ENCODE measurements around the gene PRSS27. TPM values are rescaled to one million over a fixed set of nuclear protein-coding genes. Genes with fewer than 3 reads are reported as not detected.
"Not testable (repeated sequence)": the region's sequence is repeated elsewhere in the genome, so short reads cannot be mapped to it uniquely, and the experiment has no call there.

Gene PRSS27
- total RNA-seq, 2 donors from 2014 or later: 2.2 to 2.9 TPM

DNA sequence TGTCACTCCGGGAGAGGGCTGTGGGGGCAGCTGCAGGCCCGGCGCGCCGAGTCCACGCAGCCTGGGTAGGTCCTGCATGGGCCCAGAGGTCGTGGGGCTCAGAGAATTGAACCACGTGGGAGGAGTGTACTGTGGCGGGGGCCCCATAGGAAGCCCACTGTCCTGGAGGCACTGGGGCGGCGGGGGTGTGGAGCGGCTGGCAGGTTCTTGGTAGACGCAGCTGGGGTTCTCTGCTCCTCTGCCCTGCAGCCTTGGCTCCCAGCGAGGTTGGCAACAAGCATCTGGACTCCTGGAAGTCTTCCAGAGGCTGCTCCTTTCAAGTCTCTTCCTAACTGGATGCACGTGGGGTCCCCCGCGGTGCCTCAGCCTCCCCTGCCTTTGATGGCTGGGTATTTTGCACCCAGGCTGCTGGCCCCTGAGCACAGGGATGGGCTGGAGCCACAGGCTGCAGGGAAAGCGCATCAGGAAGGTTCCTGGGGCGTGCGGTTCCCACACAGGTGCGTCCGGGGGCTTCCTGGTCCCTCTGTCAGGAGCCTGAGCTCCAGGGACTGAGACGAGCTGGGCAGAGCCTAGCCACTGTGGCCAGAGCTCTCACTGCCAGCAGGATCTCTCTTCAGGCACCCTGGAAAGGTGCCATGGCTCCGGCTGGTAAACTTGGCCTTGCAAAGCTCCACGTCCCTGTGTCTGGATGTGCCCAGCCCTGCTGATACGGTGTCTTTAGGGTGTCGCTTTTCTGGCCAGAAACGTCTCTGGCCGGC is 28.4 kb downstream of the PRSS27 start:
- H3K27me3 Mint-ChIP-seq: no peaks in the 10 kb centered on the region
- no peaks in the 10 kb centered on the region for H3K9me3 Mint-ChIP-seq
- peaks cover 20% of the 10 kb centered on the region for H3K4me1 Mint-ChIP-seq
- H3K27ac Mint-ChIP-seq: no peak overlapping the region
- H3K4me3 Mint-ChIP-seq: no peak overlapping the region
- ATAC-seq (replicated peaks): no peak
- H3K36me3 Mint-ChIP-seq (ENCODE audit: low read depth): peaks cover 51% of the 10 kb centered on the region

- Mint-ChIP-seq H3K4me3 (no peak overlapping the region), H3K4me1 (peaks cover 20% of the 10 kb centered on the region), H3K27ac (peak overlapping the region; percentile 51), H3K27me3 (no peaks in the 10 kb centered on the region), H3K9me3 (no peaks in the 10 kb centered on the region), H3K36me3 (ENCODE audit: low read depth) (peaks cover 49% of the 10 kb centered on the region)
- ATAC-seq (replicated peaks): no peak
These were observed 29.2 kb downstream of the PRSS27 start for GRCh38 chr16:2690852-2691251.

GRCh38 chr16:2689968-2690801 is 29.8 kb downstream of the PRSS27 start:
- H3K27me3 Mint-ChIP-seq: no peaks in the 10 kb centered on the region
- H3K36me3 Mint-ChIP-seq (ENCODE audit: low read depth): peaks cover 49% of the 10 kb centered on the region
- ATAC-seq (replicated peaks): no peak
- no peak overlapping the region for H3K4me3 Mint-ChIP-seq
- peaks cover 20% of the 10 kb centered on the region for H3K4me1 Mint-ChIP-seq
- peak overlapping the region; percentile 51 for H3K27ac Mint-ChIP-seq
- no peaks in the 10 kb centered on the region for H3K9me3 Mint-ChIP-seq

GRCh38 chr16:2689422-2689821 is 30.6 kb downstream of the PRSS27 start:
- not testable (repeated sequence) for ATAC-seq (replicated peaks); H3K27me3 Mint-ChIP-seq; H3K9me3 Mint-ChIP-seq; H3K4me3 Mint-ChIP-seq; H3K27ac Mint-ChIP-seq
- H3K4me1 Mint-ChIP-seq: peaks cover 20% of the 10 kb centered on the region
- peaks cover 56% of the 10 kb centered on the region for H3K36me3 Mint-ChIP-seq (ENCODE audit: low read depth)

- ATAC-seq (replicated peaks): no peak
- H3K4me3 Mint-ChIP-seq: peak overlapping the region; percentile 86
- peaks cover 57% of the 10 kb centered on the region for H3K36me3 Mint-ChIP-seq (ENCODE audit: low read depth)
These were observed 32.3 kb downstream of the PRSS27 start for GRCh38 chr16:2687531-2688308.

DNA sequence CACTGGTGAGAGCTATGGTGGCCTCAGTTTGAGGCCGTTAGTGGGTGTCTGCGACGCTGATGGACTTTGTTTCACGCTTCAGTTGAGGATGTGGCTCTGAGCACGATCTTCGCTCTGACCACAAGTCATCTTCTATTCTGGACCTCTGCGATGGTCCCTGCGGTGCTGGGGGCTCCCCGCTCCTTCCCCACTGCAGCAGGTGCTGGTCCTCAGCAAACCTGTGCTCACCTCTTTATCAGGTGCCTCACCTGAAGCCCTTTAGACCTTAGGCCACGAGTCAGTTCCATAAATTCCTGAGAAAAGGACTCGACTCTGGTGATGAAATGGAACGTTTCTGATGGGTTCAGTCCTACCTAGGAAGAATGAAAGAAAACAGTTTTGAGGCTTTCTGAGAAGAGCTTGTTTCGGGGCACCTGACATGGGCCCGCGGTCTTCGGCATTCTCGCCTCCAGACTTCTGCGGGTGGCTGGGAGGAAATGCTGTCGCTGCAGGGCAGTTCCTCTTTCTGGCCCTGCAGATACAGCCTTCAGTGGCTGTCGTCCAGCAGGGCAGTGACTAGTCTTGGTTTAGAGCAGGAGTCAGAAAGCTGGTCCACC is 33.0 kb downstream of the PRSS27 start:
- H3K36me3 Mint-ChIP-seq (ENCODE audit: low read depth): peaks cover 61% of the 10 kb centered on the region
- ATAC-seq (replicated peaks): peak; percentile 15

More at GRCh38 chr16:2687531-2688308, 32.3 kb downstream of the PRSS27 start:
- Mint-ChIP-seq H3K27me3 (no peaks in the 10 kb centered on the region), H3K4me1 (peaks cover 16% of the 10 kb centered on the region), H3K9me3 (no peaks in the 10 kb centered on the region), H3K27ac (peak overlapping the region; percentile 87)

GRCh38 chr16:2686075-2686474 is 33.9 kb downstream of the PRSS27 start:
- not testable (repeated sequence) for H3K27ac Mint-ChIP-seq, H3K9me3 Mint-ChIP-seq, H3K27me3 Mint-ChIP-seq
- Mint-ChIP-seq H3K36me3 (ENCODE audit: low read depth) (peaks cover 65% of the 10 kb centered on the region), H3K4me3 (peak overlapping the region; percentile 51), H3K4me1 (peaks cover 19% of the 10 kb centered on the region)
- ATAC-seq (replicated peaks): peak; percentile 6

More for the DNA sequence above, 33.0 kb downstream of the PRSS27 start:
- Mint-ChIP-seq H3K4me1 (peaks cover 18% of the 10 kb centered on the region), H3K4me3 (peak overlapping the region; percentile 86), H3K9me3 (no peaks in the 10 kb centered on the region), H3K27ac (peak overlapping the region; percentile 87), H3K27me3 (no peaks in the 10 kb centered on the region)

- H3K27me3 Mint-ChIP-seq, H3K9me3 Mint-ChIP-seq: not testable (repeated sequence)
- Mint-ChIP-seq H3K4me3 (peak overlapping the region; percentile 100), H3K27ac (peak overlapping the region; percentile 99), H3K4me1 (peaks cover 14% of the 10 kb centered on the region), H3K36me3 (ENCODE audit: low read depth) (peaks cover 58% of the 10 kb centered on the region)
- peak; percentile 0 for ATAC-seq (replicated peaks)
These were observed 37.0 kb downstream of the PRSS27 start for GRCh38 chr16:2683041-2683440.

- peak; percentile 80 for ATAC-seq (replicated peaks)
- no peaks in the 10 kb centered on the region for H3K27me3 Mint-ChIP-seq
- peaks cover 14% of the 10 kb centered on the region for H3K4me1 Mint-ChIP-seq
- peaks cover 52% of the 10 kb centered on the region for H3K36me3 Mint-ChIP-seq (ENCODE audit: low read depth)
- no peaks in the 10 kb centered on the region for H3K9me3 Mint-ChIP-seq
- H3K27ac Mint-ChIP-seq: peak within 1 kb of the TSS; percentile 99
- H3K4me3 Mint-ChIP-seq: peak within 1 kb of the TSS; percentile 100
These were observed 37.6 kb downstream of the PRSS27 start, which contains the start of gene KCTD5 for GRCh38 chr16:2682209-2683021. KCTD5 (plus strand) TSS chr16:2682523; CDS start chr16:2682549, 26 bp downstream.

DNA sequence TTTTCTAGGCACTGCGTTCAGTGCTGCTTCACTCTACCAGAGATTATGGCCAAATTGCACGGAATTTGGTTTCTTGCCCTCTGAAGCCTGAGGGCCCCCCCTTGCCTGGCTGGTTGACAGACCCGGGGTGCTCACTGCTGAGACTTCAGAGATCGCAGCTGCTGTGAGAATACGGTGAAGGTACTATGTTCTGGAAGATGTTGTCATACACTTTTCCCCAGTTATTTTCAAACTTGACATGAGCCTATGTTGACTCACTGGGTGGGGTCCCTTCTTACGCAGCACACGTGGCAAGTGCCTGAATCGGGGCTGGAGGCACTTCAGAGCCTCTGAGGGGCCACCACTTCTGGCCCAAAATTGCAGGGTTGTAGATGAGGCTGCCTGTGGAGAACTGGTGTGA is 39.7 kb downstream of the PRSS27 start:
- not testable (repeated sequence) for H3K4me1 Mint-ChIP-seq, H3K27me3 Mint-ChIP-seq, H3K9me3 Mint-ChIP-seq
- H3K4me3 Mint-ChIP-seq: peak overlapping the region; percentile 100
- H3K27ac Mint-ChIP-seq: peak overlapping the region; percentile 99
- ATAC-seq (replicated peaks): peak; percentile 40
- peaks cover 44% of the 10 kb centered on the region for H3K36me3 Mint-ChIP-seq (ENCODE audit: low read depth)

DNA sequence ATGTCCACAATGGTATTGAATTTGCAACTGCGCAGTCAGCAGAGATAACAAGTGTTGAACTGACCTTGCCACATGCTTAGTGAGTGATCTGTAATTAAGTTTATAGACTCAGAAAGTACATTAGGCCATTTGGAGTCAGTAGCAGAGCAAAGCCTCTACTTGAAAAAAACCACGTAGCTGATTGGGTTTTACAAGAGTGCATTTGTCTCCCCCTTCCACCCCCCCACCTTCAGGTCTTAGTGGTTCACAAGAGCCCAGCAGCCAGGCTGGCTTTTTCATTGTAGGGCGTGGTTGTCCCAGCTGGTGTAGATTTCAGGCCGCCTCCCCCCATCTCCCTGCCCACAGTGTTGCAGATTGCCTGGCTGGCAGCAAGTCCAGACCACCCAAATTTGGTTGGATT is 40.1 kb downstream of the PRSS27 start:
- Mint-ChIP-seq H3K36me3 (ENCODE audit: low read depth) (peaks cover 41% of the 10 kb centered on the region), H3K27ac (peak overlapping the region; percentile 99), H3K4me3 (peak overlapping the region; percentile 100)
- not testable (repeated sequence) for ATAC-seq (replicated peaks); H3K27me3 Mint-ChIP-seq; H3K9me3 Mint-ChIP-seq; H3K4me1 Mint-ChIP-seq

DNA sequence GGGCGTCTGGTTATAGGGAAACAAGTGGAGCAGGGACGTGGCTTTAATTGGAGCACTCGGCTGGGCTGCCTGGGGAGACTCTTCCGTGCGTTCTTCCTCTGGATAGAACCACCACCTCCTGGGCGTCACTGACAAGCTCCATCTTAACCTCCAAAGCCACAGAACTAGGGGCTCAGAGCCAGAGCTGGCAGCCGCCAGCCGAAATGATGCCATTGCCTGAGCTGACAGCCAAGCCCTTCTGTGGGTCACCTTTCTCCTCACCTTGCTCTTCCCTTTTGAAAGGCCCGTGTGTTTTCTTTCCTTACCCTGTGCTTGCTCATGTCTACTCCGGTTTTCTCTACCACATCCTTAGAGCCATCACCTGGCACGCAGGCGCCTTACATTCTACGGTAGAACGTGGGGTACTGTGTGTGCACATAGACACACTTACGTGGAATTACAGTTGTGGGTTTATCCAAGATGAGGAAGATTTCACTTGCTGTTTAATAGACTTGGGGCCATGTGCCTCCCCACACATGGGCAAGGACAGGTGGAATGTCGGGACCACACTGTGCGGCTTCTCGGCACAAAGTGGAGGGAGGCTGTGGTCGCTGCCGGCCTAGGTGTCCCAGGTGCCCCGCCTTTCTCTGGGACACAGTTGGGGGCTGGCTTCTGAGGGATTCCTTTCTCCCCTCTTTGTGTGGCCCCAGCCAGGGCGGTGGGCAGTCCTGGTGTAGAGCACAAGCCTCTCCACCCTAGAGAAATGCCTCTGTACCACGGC is 41.6 kb downstream of the PRSS27 start:
- H3K4me3 Mint-ChIP-seq; H3K9me3 Mint-ChIP-seq; H3K4me1 Mint-ChIP-seq; ATAC-seq (replicated peaks); H3K27me3 Mint-ChIP-seq; H3K27ac Mint-ChIP-seq: not testable (repeated sequence)
- peaks cover 31% of the 10 kb centered on the region for H3K36me3 Mint-ChIP-seq (ENCODE audit: low read depth)

- not testable (repeated sequence) for H3K9me3 Mint-ChIP-seq; H3K4me1 Mint-ChIP-seq; H3K4me3 Mint-ChIP-seq; H3K27me3 Mint-ChIP-seq; H3K27ac Mint-ChIP-seq; ATAC-seq (replicated peaks)
- peaks cover 29% of the 10 kb centered on the region for H3K36me3 Mint-ChIP-seq (ENCODE audit: low read depth)
These were observed 43.1 kb downstream of the PRSS27 start for GRCh38 chr16:2676937-2677336.

All from activated T-helper 17 cell treated with anti-CD3 and anti-CD28 coated beads, Interleukin-2, amount 50 U/mL, for 72 hours (primary cell).